A673 (cell line): ENCODE data around the gene ITGAV. TPM values are rescaled to one million over a fixed set of nuclear protein-coding genes. Genes with fewer than 3 reads are reported as not detected.

Source experiments
- BruUV-seq: library from RNA; stranded (reverse); fragments of 400-500 nt; replicated peaks from 2 replicates; lab custom pipeline; 2021; lab: Mats Ljungman, UMichigan
- CTCF ChIA-PET: fragments of 300-600 bp; sonication (Branson Sonifier 250); formaldehyde crosslinking; loops from one replicate; lab custom pipeline; 2022; ENCODE audit warnings: antibody characterized with exemption; lab: Charles Lee
- POLR2A ChIA-PET: fragments of 300-600 bp; sonication (Branson Sonifier 250); formaldehyde crosslinking; loops from one replicate; lab custom pipeline; 2022; ENCODE audit warnings: antibody characterized with exemption; ENCODE audit not compliant: low non-redundant PET; lab: Charles Lee
- DNase-seq: peaks from one replicate; pipeline ENCODE4 v3.0.0-alpha.2; 2015; ENCODE audit warnings: low spot score
- H3K27ac ChIP-seq: fragments of 200-600 bp; sonication (generic); 2 replicates; pipeline ENCODE4 v1.5.1; 2016; ENCODE audit warnings: mixed run types, low read depth, mild to moderate bottlenecking, mixed read lengths, antibody characterized with exemption, low read length; ENCODE audit not compliant: poor library complexity, severe bottlenecking
- H3K27me3 ChIP-seq: fragments of 200-600 bp; sonication (generic); replicated peaks from 2 replicates; pipeline ENCODE4 v1.6.1; 2017; ENCODE audit warnings: mixed run types, low read depth, mild to moderate bottlenecking, mixed read lengths, antibody characterized with exemption, low read length; ENCODE audit not compliant: insufficient read depth, poor library complexity
- H3K36me3 ChIP-seq: fragments of 200-600 bp; sonication (generic); 2 replicates; pipeline ENCODE4 v1.6.1; 2016; ENCODE audit warnings: mixed run types, mild to moderate bottlenecking, mixed read lengths, antibody characterized with exemption, low read length; ENCODE audit not compliant: insufficient read depth, poor library complexity, severe bottlenecking
- H3K4me1 ChIP-seq: fragments of 200-600 bp; sonication (generic); 2 replicates; pipeline ENCODE4 v1.6.1; 2017; ENCODE audit warnings: mixed run types, mild to moderate bottlenecking, mixed read lengths, antibody characterized with exemption, low read length; ENCODE audit not compliant: insufficient read depth, poor library complexity, severe bottlenecking
- H3K4me3 ChIP-seq: fragments of 200-600 bp; sonication (generic); 2 replicates; pipeline ENCODE4 v1.5.1; 2016; ENCODE audit warnings: low read depth, mixed run types, mild to moderate bottlenecking, mixed read lengths, low read length; ENCODE audit not compliant: poor library complexity, severe bottlenecking
- H3K9me3 ChIP-seq: fragments of 200-600 bp; sonication (generic); 2 replicates; pipeline ENCODE4 v1.6.1; 2016; ENCODE audit warnings: mixed run types, low read depth, mild to moderate bottlenecking, mixed read lengths, antibody characterized with exemption, low read length; ENCODE audit not compliant: poor library complexity, severe bottlenecking
- EZH2 ChIP-seq: fragments of 200-600 bp; sonication (generic); IDR thresholded peaks from 2 replicates; pipeline ENCODE4 v1.6.1; 2017; ENCODE audit warnings: borderline replicate concordance, low read depth, mild to moderate bottlenecking, mixed read lengths, antibody characterized with exemption, low read length; ENCODE audit not compliant: poor library complexity, severe bottlenecking
- intact Hi-C: fragments of 100-400 bp; cut with micrococcal nuclease; formaldehyde crosslinking; loops from one replicate; pipeline ENCODE4 v1.10.0; 2022; ENCODE audit not compliant: unreplicated experiment
- total RNA-seq: library from RNA; stranded (reverse); gene quantifications from 2 replicates; pipeline ENCODE4 v1.2.3, GENCODE V29; 2021
- TF ChIP-seq, protein P1 (sequence below): fragments of 300-800, 200-600 bp; sonication (generic); conservative IDR thresholded peaks from 2 replicates; pipeline ENCODE4 v1.5.1; 2017; ENCODE audit warnings: low read depth, mild to moderate bottlenecking, antibody characterized with exemption, low read length, moderate library complexity, mixed read lengths

The ITGAV gene
- total RNA-seq, 1 experiment from 2014 or later = 28.4 TPM

DNA sequence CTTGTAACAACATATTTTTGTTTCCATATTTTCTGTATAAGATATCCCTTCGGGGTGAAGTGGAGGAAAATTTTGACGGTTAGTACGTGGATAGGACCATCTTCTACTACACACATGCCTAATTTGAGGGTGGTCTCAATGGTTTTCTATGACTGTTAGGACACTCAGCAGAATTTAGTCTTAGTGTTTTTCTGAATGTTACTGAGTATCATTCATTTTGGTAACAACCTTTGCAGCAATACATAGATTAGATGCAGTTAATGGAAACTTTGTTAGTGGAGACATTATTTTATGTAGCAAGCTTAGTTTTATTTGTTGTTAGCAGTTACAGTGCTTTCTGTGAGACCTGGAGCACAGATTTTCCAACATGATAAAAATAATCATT is 1.6 kb downstream of the ITGAV start:
- H3K27ac ChIP-seq = no peak overlapping the region
- CTCF ChIA-PET = no interaction called here
- BruUV-seq = no TSS peak

DNA sequence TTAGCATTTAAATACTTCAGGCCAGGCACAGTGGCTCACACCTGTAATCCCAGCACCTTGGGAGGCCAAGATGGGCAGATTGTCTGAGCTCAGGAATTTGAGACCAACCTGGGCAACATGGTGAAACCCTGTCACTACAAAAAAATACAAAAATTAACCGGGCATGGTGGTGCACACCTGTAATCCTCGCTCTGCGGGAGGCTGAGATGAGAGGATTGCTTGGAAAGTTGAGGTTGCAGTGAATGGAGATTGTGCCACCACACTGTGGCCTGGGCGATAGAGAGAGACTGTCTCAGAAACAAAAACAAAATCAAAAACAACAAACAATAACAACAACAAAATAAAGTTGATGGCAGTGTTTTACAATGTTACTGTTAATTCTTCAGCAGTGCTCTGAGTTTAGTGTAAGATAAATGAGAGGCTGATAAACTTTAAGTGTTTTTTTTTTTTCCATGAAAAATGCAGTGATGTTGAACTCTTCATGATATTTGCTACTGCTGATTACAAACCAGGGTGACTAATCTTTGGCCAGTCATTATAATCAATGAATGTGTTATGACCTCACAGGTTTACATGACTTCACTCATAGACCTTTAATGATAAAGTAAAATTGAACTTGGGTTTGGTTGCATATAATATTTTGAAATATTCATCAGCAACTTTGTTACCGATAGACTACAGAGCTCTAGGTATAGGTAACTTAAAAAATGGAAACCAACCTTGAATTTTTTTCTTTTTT is 2.5 kb downstream of the ITGAV start:
- POLR2A ChIA-PET = no interaction called here
- no TSS peak for BruUV-seq
- CTCF ChIA-PET = no interaction called here

More for the DNA sequence above, 1.6 kb downstream of the ITGAV start:
- Histone ChIP-seq H3K4me3 (peak overlapping the region; percentile 92), H3K36me3 (no peaks in the 10 kb centered on the region), H3K9me3 (no peaks in the 10 kb centered on the region), H3K27me3 (no peaks in the 10 kb centered on the region), H3K4me1 (no peaks in the 10 kb centered on the region)
- intact Hi-C loops = loop anchor here (5.0 kb wide), 2 partner anchors 49 to 84 kb away; no protein-coding TSS in a partner anchor
- POLR2A ChIA-PET = no interaction called here
- DNase-seq = no peak
- TF ChIP-seq, protein P1, sequence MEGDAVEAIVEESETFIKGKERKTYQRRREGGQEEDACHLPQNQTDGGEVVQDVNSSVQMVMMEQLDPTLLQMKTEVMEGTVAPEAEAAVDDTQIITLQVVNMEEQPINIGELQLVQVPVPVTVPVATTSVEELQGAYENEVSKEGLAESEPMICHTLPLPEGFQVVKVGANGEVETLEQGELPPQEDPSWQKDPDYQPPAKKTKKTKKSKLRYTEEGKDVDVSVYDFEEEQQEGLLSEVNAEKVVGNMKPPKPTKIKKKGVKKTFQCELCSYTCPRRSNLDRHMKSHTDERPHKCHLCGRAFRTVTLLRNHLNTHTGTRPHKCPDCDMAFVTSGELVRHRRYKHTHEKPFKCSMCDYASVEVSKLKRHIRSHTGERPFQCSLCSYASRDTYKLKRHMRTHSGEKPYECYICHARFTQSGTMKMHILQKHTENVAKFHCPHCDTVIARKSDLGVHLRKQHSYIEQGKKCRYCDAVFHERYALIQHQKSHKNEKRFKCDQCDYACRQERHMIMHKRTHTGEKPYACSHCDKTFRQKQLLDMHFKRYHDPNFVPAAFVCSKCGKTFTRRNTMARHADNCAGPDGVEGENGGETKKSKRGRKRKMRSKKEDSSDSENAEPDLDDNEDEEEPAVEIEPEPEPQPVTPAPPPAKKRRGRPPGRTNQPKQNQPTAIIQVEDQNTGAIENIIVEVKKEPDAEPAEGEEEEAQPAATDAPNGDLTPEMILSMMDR = no peak
- TF ChIP-seq EZH2 = no peak

DNA sequence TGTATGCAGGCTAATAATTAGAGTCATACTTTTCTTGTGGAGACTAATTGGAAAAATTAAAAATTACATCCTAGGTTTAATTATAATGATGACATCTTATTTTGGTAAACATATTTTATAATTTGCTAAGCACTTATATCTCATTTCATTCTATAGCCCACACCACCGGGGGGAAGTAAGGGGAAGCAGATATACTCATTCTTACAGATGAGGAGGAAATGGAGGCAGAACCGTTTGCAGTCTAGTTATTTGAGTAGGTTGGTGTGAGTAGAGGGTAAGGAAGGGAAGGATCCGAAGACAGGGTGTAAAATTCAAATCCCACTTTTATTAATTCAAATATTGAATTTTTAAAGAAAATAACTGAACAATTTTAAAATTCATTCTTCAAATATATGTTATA is 3.7 kb downstream of the ITGAV start:
- Histone ChIP-seq H3K27me3 (no peaks in the 10 kb centered on the region), H3K27ac (no peak overlapping the region), H3K9me3 (no peaks in the 10 kb centered on the region), H3K4me3 (no peak overlapping the region), H3K36me3 (no peaks in the 10 kb centered on the region), H3K4me1 (no peaks in the 10 kb centered on the region)
- ChIA-PET CTCF (no interaction called here), POLR2A (no interaction called here)
- no peak for DNase-seq
- no TSS peak for BruUV-seq
- no peak for TF ChIP-seq EZH2
- TF ChIP-seq, protein P1 = no peak
- intact Hi-C loops = loop anchor here (5.0 kb wide), 2 partner anchors 51 to 86 kb away; no protein-coding TSS in a partner anchor

More for the DNA sequence above, 2.5 kb downstream of the ITGAV start:
- intact Hi-C loops = loop anchor here (5.0 kb wide), 2 partner anchors 50 to 85 kb away; no protein-coding TSS in a partner anchor
- Histone ChIP-seq H3K36me3 (no peaks in the 10 kb centered on the region), H3K4me1 (no peaks in the 10 kb centered on the region), H3K27me3 (no peaks in the 10 kb centered on the region), H3K9me3 (no peaks in the 10 kb centered on the region), H3K27ac (no peak overlapping the region), H3K4me3 (no peak overlapping the region)
- TF ChIP-seq, protein P1 = no peak
- TF ChIP-seq EZH2 = no peak
- no peak for DNase-seq
